ENCODE measurements around the gene SLC38A3. TPM values are rescaled to one million over a fixed set of nuclear protein-coding genes. Genes with fewer than 3 reads are reported as not detected.

Gene SLC38A3
- total RNA-seq, 4 donors from 2014 or later: 0.69 to 4.1 TPM; not detected in 2

- H3K27me3 ChIP-seq: no peaks in the 10 kb centered on the region
- H3K4me1 ChIP-seq: no peaks in the 10 kb centered on the region
- no peak overlapping the region for H3K27ac ChIP-seq
- no peak for DNase-seq
- H3K4me3 ChIP-seq: no peak overlapping the region
- H3K36me3 ChIP-seq: no peaks in the 10 kb centered on the region
- intact Hi-C loops (cut with DNase I; ENCODE audit: low total_unique reads): no loop called here
- H3K9me3 ChIP-seq: no peaks in the 10 kb centered on the region
- TF ChIP-seq POLR2A (IDR thresholded peaks at IDR 0.05): no peak
- TF ChIP-seq, protein P1, sequence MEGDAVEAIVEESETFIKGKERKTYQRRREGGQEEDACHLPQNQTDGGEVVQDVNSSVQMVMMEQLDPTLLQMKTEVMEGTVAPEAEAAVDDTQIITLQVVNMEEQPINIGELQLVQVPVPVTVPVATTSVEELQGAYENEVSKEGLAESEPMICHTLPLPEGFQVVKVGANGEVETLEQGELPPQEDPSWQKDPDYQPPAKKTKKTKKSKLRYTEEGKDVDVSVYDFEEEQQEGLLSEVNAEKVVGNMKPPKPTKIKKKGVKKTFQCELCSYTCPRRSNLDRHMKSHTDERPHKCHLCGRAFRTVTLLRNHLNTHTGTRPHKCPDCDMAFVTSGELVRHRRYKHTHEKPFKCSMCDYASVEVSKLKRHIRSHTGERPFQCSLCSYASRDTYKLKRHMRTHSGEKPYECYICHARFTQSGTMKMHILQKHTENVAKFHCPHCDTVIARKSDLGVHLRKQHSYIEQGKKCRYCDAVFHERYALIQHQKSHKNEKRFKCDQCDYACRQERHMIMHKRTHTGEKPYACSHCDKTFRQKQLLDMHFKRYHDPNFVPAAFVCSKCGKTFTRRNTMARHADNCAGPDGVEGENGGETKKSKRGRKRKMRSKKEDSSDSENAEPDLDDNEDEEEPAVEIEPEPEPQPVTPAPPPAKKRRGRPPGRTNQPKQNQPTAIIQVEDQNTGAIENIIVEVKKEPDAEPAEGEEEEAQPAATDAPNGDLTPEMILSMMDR (IDR thresholded peaks at IDR 0.05): no peak
Observed at GRCh38 chr3:50179710-50180109, 25.4 kb upstream of the SLC38A3 start.

DNA sequence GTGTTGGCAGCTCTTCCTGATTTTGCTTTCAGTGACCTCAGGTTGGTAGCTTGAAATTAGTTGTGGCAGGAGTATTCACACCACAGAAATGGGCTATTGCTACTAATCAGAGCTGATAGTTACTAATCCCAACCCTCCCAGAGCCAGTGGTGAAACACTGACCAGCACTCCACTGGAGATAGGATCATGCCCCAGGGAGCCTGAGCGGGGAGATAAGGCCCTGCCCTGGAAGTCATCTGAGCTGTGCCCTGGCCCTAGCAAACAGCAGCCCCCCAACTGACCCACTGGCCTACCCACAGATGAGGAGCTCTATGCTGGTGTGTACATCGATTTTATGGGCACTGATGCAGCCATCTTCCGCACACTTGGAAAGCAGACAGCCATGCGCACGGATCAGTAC, 23.1 kb upstream of the SLC38A3 start:
- H3K9me3 ChIP-seq: no peaks in the 10 kb centered on the region
- no peak overlapping the region for H3K4me3 ChIP-seq
- intact Hi-C loops (cut with DNase I; ENCODE audit: low total_unique reads): no loop called here
- H3K36me3 ChIP-seq: no peaks in the 10 kb centered on the region
- H3K27ac ChIP-seq: no peak overlapping the region
- TF ChIP-seq POLR2A (IDR thresholded peaks at IDR 0.05): no peak
- TF ChIP-seq, protein P1 (IDR thresholded peaks at IDR 0.05): no peak
- H3K4me1 ChIP-seq: no peaks in the 10 kb centered on the region
- DNase-seq: no peak
- no peaks in the 10 kb centered on the region for H3K27me3 ChIP-seq

- no peak for TF ChIP-seq POLR2A (IDR thresholded peaks at IDR 0.05)
- TF ChIP-seq, protein P1 (IDR thresholded peaks at IDR 0.05): no peak
- intact Hi-C loops (cut with DNase I; ENCODE audit: low total_unique reads): no loop called here
- DNase-seq: no peak
- H3K4me3 ChIP-seq: no peak overlapping the region
- H3K36me3 ChIP-seq: no peaks in the 10 kb centered on the region
- no peaks in the 10 kb centered on the region for H3K27me3 ChIP-seq
- H3K9me3 ChIP-seq: no peaks in the 10 kb centered on the region
- H3K27ac ChIP-seq: no peak overlapping the region
- no peaks in the 10 kb centered on the region for H3K4me1 ChIP-seq
Observed at GRCh38 chr3:50182533-50183099, 22.5 kb upstream of the SLC38A3 start.

- Histone ChIP-seq H3K4me1 (no peaks in the 10 kb centered on the region), H3K27me3 (no peaks in the 10 kb centered on the region), H3K36me3 (no peaks in the 10 kb centered on the region), H3K27ac (no peak overlapping the region), H3K4me3 (no peak overlapping the region), H3K9me3 (no peaks in the 10 kb centered on the region)
- no peak for DNase-seq
- intact Hi-C loops (cut with DNase I; ENCODE audit: low total_unique reads): no loop called here
- TF ChIP-seq, protein P1 (IDR thresholded peaks at IDR 0.05): no peak
- no peak for TF ChIP-seq POLR2A (IDR thresholded peaks at IDR 0.05)
Observed at GRCh38 chr3:50183755-50184154, 21.3 kb upstream of the SLC38A3 start.

GRCh38 chr3:50184242-50184978, 20.7 kb upstream of the SLC38A3 start:
- Histone ChIP-seq H3K27me3 (no peaks in the 10 kb centered on the region), H3K4me1 (no peaks in the 10 kb centered on the region), H3K36me3 (no peaks in the 10 kb centered on the region), H3K4me3 (no peak overlapping the region), H3K9me3 (no peaks in the 10 kb centered on the region), H3K27ac (no peak overlapping the region)
- intact Hi-C loops (cut with DNase I; ENCODE audit: low total_unique reads): no loop called here
- no peak for DNase-seq
- TF ChIP-seq POLR2A (IDR thresholded peaks at IDR 0.05): no peak
- TF ChIP-seq, protein P1 (IDR thresholded peaks at IDR 0.05): no peak

Measured in uterus (tissue), 4 donors.